ENCODE data around the gene KIF12. TPM values are rescaled to one million over a fixed set of nuclear protein-coding genes. Genes with fewer than 3 reads are reported as not detected.

Gene KIF12
- total RNA-seq, 1 donor from 2014 or later, result 0.64 TPM

DNA sequence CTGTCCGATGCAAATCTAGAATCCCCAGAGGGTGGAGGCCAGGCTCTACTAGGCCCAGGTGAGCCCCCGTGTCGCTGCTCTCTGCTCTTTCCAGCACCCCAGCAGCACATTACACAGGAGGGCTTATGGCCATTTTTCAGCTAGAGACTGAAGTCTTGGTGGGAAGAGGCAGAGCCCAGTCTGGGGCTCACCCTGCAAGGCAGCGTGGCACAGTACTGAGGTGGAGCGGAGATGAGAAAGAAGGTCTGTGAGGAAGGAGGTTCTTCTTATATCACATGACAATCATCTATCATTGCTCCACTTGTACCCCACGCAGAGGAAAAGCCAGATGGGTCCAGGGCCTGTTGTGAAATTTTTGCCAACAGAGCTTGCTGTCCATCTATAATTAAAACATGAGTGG is 10.0 kb upstream of the KIF12 start:
- Mint-ChIP-seq H3K4me1 (ENCODE audit: unreplicated experiment) (peaks cover 10% of the 10 kb centered on the region), H3K27me3 (ENCODE audit: unreplicated experiment) (peaks cover 46% of the 10 kb centered on the region), H3K4me3 (ENCODE audit: unreplicated experiment) (no peak overlapping the region), H3K9me3 (ENCODE audit: unreplicated experiment) (no peaks in the 10 kb centered on the region), H3K36me3 (ENCODE audit: unreplicated experiment) (no peaks in the 10 kb centered on the region), H3K27ac (ENCODE audit: unreplicated experiment) (no peak overlapping the region)
- TF ChIP-seq, protein P1, sequence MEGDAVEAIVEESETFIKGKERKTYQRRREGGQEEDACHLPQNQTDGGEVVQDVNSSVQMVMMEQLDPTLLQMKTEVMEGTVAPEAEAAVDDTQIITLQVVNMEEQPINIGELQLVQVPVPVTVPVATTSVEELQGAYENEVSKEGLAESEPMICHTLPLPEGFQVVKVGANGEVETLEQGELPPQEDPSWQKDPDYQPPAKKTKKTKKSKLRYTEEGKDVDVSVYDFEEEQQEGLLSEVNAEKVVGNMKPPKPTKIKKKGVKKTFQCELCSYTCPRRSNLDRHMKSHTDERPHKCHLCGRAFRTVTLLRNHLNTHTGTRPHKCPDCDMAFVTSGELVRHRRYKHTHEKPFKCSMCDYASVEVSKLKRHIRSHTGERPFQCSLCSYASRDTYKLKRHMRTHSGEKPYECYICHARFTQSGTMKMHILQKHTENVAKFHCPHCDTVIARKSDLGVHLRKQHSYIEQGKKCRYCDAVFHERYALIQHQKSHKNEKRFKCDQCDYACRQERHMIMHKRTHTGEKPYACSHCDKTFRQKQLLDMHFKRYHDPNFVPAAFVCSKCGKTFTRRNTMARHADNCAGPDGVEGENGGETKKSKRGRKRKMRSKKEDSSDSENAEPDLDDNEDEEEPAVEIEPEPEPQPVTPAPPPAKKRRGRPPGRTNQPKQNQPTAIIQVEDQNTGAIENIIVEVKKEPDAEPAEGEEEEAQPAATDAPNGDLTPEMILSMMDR (IDR thresholded peaks at IDR 0.05), result no peak
- no peak for DNase-seq (ENCODE audit: extremely low spot score, unreplicated experiment)

DNA sequence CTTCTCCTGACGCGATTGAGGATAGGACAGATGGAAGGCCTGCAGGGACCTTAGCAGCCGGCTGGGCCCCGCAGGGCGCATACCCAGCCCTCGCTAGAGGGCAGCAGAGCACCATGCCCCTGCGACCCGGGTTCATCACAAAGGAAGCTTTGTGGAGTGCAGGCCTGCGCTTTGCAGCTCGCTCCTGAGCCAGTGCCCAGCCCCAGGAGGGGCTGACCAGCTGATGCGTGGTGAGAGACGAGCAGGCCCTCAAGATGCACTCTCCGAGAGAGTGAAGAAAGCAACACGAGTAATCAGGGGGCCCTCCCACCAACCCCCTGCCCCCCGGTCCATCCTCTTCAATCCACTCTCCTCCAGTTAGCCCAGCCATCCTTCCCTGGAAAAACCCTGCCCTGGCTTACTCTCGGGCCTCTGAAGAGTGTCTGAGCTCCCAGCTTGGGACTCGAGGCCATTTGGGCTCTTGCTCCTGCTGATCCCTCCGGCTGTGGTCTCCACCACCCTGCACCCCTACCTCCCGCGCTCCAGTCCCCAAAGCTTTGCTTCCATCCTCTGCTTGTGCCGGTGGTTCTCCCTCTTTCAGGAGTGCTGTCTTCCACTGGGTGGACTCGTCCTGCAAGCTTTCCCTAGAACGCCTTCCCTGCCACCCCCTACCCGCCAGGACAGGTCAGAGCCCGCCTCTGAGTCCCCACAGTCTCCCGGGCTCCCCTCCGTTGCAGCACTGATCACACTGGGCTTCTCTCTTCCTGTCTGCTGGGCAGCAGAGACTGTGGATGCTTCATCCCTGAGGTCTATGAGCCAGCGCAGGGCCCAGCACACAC is 9.1 kb upstream of the KIF12 start:
- Mint-ChIP-seq H3K27me3 (ENCODE audit: unreplicated experiment) (peaks cover 46% of the 10 kb centered on the region), H3K4me1 (ENCODE audit: unreplicated experiment) (peaks cover 10% of the 10 kb centered on the region), H3K4me3 (ENCODE audit: unreplicated experiment) (no peak overlapping the region), H3K9me3 (ENCODE audit: unreplicated experiment) (no peaks in the 10 kb centered on the region), H3K36me3 (ENCODE audit: unreplicated experiment) (no peaks in the 10 kb centered on the region), H3K27ac (ENCODE audit: unreplicated experiment) (no peak overlapping the region)
- DNase-seq (ENCODE audit: extremely low spot score, unreplicated experiment), result peak; percentile 92
- TF ChIP-seq, protein P1 (IDR thresholded peaks at IDR 0.05), result peak; percentile 97

DNA sequence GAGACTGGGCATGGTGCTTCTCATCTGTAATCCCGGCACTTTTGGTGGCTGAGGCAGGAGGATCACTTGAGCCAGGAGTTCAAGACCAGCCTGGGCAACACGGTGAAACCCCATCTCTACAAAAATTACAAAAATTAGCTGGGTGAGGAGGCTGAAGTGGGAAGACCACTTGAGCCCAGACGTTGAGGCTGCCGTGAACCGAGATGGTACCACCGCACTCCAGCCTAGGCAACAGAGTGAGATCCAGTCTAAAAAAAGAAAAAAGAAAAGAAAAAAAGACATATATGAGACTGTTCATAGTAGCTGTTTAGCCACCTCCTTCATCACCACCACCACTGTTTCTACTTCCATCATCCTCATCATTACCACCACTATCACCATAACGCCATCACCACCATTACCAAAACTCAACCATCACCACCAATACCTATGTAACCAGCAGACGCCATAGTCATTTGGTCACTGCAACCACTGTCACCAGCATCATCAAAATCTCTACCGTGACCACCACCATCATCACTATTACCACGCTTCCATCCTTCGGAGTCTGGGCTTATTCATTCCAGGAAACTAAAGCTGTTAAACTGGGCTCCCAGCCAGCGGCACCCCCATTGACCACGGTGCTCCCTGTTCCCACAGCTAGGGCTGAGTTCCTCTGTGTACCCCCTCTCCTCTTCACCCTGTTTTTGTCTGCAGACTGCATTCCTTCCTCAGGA is 8.4 kb upstream of the KIF12 start:
- no peak for DNase-seq (ENCODE audit: extremely low spot score, unreplicated experiment)
- Mint-ChIP-seq H3K4me3 (ENCODE audit: unreplicated experiment) (no peak overlapping the region), H3K27ac (ENCODE audit: unreplicated experiment) (no peak overlapping the region), H3K9me3 (ENCODE audit: unreplicated experiment) (peaks cover 3% of the 10 kb centered on the region), H3K36me3 (ENCODE audit: unreplicated experiment) (peaks cover 3% of the 10 kb centered on the region), H3K4me1 (ENCODE audit: unreplicated experiment) (peaks cover 6% of the 10 kb centered on the region), H3K27me3 (ENCODE audit: unreplicated experiment) (peaks cover 42% of the 10 kb centered on the region)
- TF ChIP-seq, protein P1 (IDR thresholded peaks at IDR 0.05), result no peak

DNA sequence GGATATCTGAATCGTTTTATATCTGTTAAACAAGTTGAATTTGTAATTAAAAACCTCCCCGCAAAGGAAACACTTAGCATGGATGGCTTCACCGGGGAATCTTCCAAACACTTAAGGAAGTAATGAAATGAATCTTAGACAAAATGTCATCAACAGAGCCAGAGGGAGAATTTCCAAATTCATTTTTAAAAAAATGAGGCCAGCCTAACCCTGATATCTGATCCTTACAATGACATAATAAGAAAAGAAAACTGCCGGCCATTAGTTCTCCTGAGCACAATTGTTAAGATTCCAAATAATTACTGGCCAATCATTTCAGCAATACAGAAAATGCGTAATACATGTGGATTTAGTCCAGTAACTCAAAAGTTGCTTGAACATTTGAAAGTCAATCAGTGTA is 6.1 kb upstream of the KIF12 start:
- no peak for DNase-seq (ENCODE audit: extremely low spot score, unreplicated experiment)
- TF ChIP-seq, protein P1 (IDR thresholded peaks at IDR 0.05), result no peak
- no peak overlapping the region for H3K27ac Mint-ChIP-seq (ENCODE audit: unreplicated experiment)
- H3K4me1 Mint-ChIP-seq (ENCODE audit: unreplicated experiment), result peaks cover 6% of the 10 kb centered on the region
- H3K4me3 Mint-ChIP-seq (ENCODE audit: unreplicated experiment), result no peak overlapping the region
- peaks cover 44% of the 10 kb centered on the region for H3K27me3 Mint-ChIP-seq (ENCODE audit: unreplicated experiment)
- H3K9me3 Mint-ChIP-seq (ENCODE audit: unreplicated experiment), result peaks cover 4% of the 10 kb centered on the region
- H3K36me3 Mint-ChIP-seq (ENCODE audit: unreplicated experiment), result peaks cover 7% of the 10 kb centered on the region

DNA sequence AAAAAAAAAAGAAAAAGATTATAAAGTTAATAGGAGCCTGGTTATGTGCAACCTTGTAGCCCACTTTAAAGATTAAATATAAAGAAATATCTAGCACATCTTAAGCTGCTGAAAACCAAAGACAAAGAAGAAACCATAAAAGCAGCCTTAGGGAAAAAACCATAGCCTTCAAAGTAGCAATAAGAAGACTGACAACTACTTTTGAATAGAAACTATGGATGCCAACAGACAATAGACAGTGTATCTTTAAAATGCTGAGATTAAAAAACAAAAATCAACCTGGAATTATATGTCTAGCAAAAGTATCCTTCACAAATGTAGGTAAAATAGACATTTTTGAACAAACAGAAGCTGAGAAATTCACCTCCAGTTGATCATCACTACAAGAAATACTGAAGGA is 3.4 kb upstream of the KIF12 start:
- TF ChIP-seq, protein P1 (IDR thresholded peaks at IDR 0.05), result no peak

More for the DNA sequence above, 3.4 kb upstream of the KIF12 start:
- H3K4me1 Mint-ChIP-seq (ENCODE audit: unreplicated experiment), result peaks cover 14% of the 10 kb centered on the region
- no peak overlapping the region for H3K27ac Mint-ChIP-seq (ENCODE audit: unreplicated experiment)
- no peak for DNase-seq (ENCODE audit: extremely low spot score, unreplicated experiment)
- no peak overlapping the region for H3K4me3 Mint-ChIP-seq (ENCODE audit: unreplicated experiment)
- H3K9me3 Mint-ChIP-seq (ENCODE audit: unreplicated experiment), result peaks cover 4% of the 10 kb centered on the region
- H3K36me3 Mint-ChIP-seq (ENCODE audit: unreplicated experiment), result peaks cover 7% of the 10 kb centered on the region
- H3K27me3 Mint-ChIP-seq (ENCODE audit: unreplicated experiment), result peaks cover 50% of the 10 kb centered on the region

All from osteocyte (in vitro differentiated cells).